Gastrocnemius medialis (tissue), 4 donors: ENCODE data around the gene BEAN1.

Source experiments
- CTCF ChIP-seq, 5 experiments: fragments of 450-650 bp in 3 of 5; fragments of 200-600 bp in 2 of 5; sonication (generic) in 2 of 5; IDR thresholded peaks in 4 of 5; conservative IDR thresholded peaks in 1 of 5; 1 replicate in 4 of 5; 2 replicates in 1 of 5; pipeline ENCODE4 v1.5.1; 2016 to 2019; ENCODE audit warnings: antibody characterized with exemption in 5 of 5, mild to moderate bottlenecking in 3 of 5, moderate library complexity in 3 of 5
- POLR2A ChIP-seq, 2 donors: fragments of 450-650 bp; IDR thresholded peaks; one replicate each; pipeline ENCODE4 v1.6.1; 2017; ENCODE audit warnings: antibody characterized with exemption in 2 of 2, mild to moderate bottlenecking in 2 of 2, moderate library complexity in 2 of 2

GRCh38 chr16:66380421-66380820 lies 46.7 kb upstream of the BEAN1 start:
- TF ChIP-seq POLR2A (IDR thresholded peaks at IDR 0.05), result no peak
- TF ChIP-seq CTCF (IDR thresholded peaks at IDR 0.05 in 4 of 5, conservative IDR thresholded peaks at IDR 0.05 in 1 of 5), result no peak
